ENCODE measurements around the gene NPAT. TPM values are rescaled to one million over a fixed set of nuclear protein-coding genes. Genes with fewer than 3 reads are reported as not detected.

NPAT gene
- total RNA-seq, 1 donor from 2014 or later, result 15.2 TPM

GRCh38 chr11:108224366-108224765 is 1.9 kb upstream of the NPAT start:
- Histone ChIP-seq H3K9me3 (no peaks in the 10 kb centered on the region), H3K27ac (peak overlapping the region; percentile 97), H3K27me3 (no peaks in the 10 kb centered on the region), H3K4me3 (peak overlapping the region; percentile 60 to 74), H3K4me1 (peaks cover 43% of the 10 kb centered on the region), H3K36me3 (peaks cover 0 to 14% of the 10 kb centered on the region in 2 donors)
- no peak for TF ChIP-seq POLR2A (IDR thresholded peaks at IDR 0.05)
- TF ChIP-seq POLR2AphosphoS5 (IDR thresholded peaks at IDR 0.05; ENCODE audit: insufficient read depth in 1 of 2, low read depth in 1 of 2), result no peak
- TF ChIP-seq, protein P1, sequence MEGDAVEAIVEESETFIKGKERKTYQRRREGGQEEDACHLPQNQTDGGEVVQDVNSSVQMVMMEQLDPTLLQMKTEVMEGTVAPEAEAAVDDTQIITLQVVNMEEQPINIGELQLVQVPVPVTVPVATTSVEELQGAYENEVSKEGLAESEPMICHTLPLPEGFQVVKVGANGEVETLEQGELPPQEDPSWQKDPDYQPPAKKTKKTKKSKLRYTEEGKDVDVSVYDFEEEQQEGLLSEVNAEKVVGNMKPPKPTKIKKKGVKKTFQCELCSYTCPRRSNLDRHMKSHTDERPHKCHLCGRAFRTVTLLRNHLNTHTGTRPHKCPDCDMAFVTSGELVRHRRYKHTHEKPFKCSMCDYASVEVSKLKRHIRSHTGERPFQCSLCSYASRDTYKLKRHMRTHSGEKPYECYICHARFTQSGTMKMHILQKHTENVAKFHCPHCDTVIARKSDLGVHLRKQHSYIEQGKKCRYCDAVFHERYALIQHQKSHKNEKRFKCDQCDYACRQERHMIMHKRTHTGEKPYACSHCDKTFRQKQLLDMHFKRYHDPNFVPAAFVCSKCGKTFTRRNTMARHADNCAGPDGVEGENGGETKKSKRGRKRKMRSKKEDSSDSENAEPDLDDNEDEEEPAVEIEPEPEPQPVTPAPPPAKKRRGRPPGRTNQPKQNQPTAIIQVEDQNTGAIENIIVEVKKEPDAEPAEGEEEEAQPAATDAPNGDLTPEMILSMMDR (IDR thresholded peaks at IDR 0.05), result no peak
- intact Hi-C loops (cut with DNase I), result no loop called here
- DNase-seq (ENCODE audit: extremely low spot score in 2 of 2), result no peak

DNA sequence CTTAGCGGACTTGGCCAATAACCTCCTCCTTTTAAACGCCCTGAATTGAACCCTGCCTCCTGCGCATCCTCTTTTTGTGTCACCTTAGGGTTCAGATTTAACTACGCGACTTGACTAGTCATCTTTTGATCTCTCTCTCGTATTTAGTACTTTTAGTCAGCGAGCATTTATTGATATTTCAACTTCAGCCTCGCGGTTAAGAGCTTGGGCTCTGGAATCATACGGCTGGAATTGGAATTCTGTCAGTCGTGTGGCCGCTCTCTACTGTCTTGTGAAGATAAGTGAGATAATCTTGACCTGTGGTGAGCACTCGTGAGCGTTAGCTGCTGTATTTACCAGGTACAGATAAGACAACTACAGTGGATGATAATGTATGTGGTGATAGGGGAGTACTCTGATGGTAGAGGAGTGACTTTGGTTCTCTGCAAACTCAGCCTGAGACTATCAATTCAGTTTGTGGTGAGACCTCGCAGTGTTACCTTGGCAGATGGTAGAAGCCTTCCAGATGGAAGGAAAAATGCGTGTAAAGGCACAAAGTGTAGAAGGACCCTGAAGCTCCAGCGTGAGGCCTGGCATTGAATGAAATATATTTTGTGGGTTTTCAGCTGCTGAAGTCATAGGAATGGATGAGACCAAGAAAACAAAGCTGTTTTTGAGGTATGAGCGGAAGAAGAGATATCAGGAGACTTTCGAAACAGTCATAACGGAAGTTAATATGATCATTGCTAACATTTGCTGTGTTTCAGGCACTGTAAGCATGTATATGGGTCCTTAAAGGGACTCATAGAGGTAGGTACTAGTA is 1.1 kb upstream of the NPAT start:
- intact Hi-C loops (cut with DNase I), result no loop called here
- Histone ChIP-seq H3K9me3 (no peaks in the 10 kb centered on the region), H3K36me3 (peaks cover 0 to 6% of the 10 kb centered on the region in 2 donors), H3K27me3 (no peaks in the 10 kb centered on the region), H3K27ac (peak overlapping the region; percentile 97), H3K4me3 (peak overlapping the region; percentile 60 to 74), H3K4me1 (peaks cover 50% of the 10 kb centered on the region)
- TF ChIP-seq, protein P1 (IDR thresholded peaks at IDR 0.05), result no peak
- TF ChIP-seq POLR2A (IDR thresholded peaks at IDR 0.05) (no peak), POLR2AphosphoS5 (IDR thresholded peaks at IDR 0.05; ENCODE audit: insufficient read depth in 1 of 2, low read depth in 1 of 2) (no peak)
- DNase-seq (ENCODE audit: extremely low spot score in 2 of 2), result no peak

DNA sequence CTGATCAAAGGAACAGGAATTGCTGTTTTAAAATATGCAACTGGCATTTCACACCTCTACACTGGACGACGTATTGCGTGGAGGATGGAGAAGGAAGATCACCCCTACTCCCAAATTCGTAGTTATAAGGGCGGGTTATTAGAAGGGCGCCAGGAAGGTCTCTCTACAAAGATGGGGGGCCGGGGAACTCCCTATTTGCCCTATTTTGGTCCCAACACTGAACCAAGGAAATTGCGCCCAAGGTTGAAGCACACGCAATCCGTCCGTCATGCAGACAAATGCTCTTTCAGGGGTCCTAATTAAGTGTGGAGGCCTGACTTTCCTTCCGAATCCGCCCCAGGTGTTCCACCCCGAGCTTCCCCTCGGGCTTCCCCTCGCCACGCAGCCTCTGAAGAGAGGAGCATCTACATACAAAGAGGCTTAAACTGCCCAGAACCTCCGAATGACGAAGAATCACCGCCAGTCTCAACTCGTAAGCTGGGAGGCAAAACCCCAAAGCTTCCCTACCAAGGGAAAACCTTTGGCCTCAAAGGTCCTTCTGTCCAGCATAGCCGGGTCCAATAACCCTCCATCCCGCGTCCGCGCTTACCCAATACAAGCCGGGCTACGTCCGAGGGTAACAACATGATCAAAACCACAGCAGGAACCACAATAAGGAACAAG is 396 bp downstream of the NPAT start:
- TF ChIP-seq POLR2AphosphoS5 (IDR thresholded peaks at IDR 0.05; ENCODE audit: insufficient read depth in 1 of 2, low read depth in 1 of 2) (no peak), POLR2A (IDR thresholded peaks at IDR 0.05) (peak in 1 of 2 donors; percentile 92)
- Histone ChIP-seq H3K27me3 (no peaks in the 10 kb centered on the region), H3K9me3 (no peaks in the 10 kb centered on the region), H3K36me3 (no peaks in the 10 kb centered on the region), H3K4me3 (peak overlapping the region; percentile 74), H3K4me1 (peaks cover 50% of the 10 kb centered on the region), H3K27ac (peak overlapping the region; percentile 97)
- no peak for DNase-seq (ENCODE audit: extremely low spot score in 2 of 2)
- intact Hi-C loops (cut with DNase I), result no loop called here

DNA sequence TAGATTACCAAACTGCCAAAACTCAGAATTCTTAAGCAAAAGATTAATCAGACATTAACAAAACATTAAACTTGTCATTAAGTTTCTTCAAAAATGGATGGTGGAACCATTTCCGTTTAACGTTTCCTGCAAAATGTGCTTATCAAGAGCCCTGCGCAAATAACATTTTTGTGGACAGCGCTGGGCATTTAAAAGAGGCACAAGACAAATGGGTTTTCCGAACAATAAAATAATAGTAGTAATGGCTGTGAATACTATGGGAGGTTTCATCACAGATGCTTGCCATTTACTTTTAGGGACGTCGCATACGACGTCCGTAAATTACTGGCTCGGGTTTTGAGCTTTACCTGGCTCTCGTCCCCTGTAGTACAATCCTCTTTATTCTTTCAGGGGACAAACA is 1.1 kb downstream of the NPAT start:
- Histone ChIP-seq H3K27ac (peak overlapping the region; percentile 97), H3K4me1 (peaks cover 50% of the 10 kb centered on the region), H3K36me3 (no peaks in the 10 kb centered on the region), H3K27me3 (no peaks in the 10 kb centered on the region), H3K9me3 (no peaks in the 10 kb centered on the region), H3K4me3 (peak overlapping the region; percentile 74)
- no peak for DNase-seq (ENCODE audit: extremely low spot score in 2 of 2)
- intact Hi-C loops (cut with DNase I), result no loop called here
- TF ChIP-seq POLR2A (IDR thresholded peaks at IDR 0.05) (no peak), POLR2AphosphoS5 (IDR thresholded peaks at IDR 0.05; ENCODE audit: insufficient read depth in 1 of 2, low read depth in 1 of 2) (no peak)
- TF ChIP-seq, protein P1 (IDR thresholded peaks at IDR 0.05), result no peak

DNA sequence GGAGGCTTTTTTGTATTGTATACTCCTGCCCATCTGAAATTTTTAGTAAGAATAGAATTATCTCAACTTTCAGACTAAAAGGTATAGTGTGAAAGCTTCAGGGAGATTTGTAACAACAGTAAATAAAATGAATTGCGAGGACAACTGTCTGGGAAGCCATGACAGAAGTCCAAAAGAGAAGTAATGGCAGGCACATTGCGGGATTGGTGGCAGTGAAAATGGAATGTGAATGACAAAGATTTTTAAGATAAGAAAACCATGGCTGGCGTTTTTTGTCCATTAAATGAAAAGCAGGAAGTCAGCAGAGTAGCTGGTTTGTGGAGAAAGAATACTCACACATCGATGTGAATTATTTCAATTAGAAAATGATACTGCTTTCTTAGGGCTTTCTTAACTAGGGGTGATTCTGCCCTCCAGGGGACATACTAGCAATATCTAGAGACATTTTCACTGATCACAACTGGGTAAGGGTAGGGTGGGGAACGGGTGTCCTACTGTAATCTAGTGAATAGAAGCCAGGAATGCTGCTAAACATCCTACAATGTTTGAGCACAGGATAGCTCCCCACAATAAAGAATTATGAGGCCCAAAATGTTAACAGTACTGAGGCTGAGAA is 1.6 kb downstream of the NPAT start:
- Histone ChIP-seq H3K36me3 (no peaks in the 10 kb centered on the region), H3K9me3 (no peaks in the 10 kb centered on the region), H3K27ac (peak overlapping the region; percentile 97), H3K4me3 (peak overlapping the region; percentile 74), H3K4me1 (peaks cover 50% of the 10 kb centered on the region), H3K27me3 (no peaks in the 10 kb centered on the region)
- intact Hi-C loops (cut with DNase I), result no loop called here
- TF ChIP-seq POLR2A (IDR thresholded peaks at IDR 0.05) (no peak), POLR2AphosphoS5 (IDR thresholded peaks at IDR 0.05; ENCODE audit: insufficient read depth in 1 of 2, low read depth in 1 of 2) (no peak)
- TF ChIP-seq, protein P1 (IDR thresholded peaks at IDR 0.05), result no peak
- DNase-seq (ENCODE audit: extremely low spot score in 2 of 2), result no peak
